CD4-positive, CD25-positive, alpha-beta regulatory T cell (primary cell): ENCODE results near the gene DISC1. TPM values are rescaled to one million over a fixed set of nuclear protein-coding genes. Genes with fewer than 3 reads are reported as not detected.

ENCODE experiments used
- ATAC-seq, 2 donors: fragments of 150-1000 bp; cut with Tn5 transposase; one replicate each; pipeline ENCODE4 v1.10.0; 2021; ENCODE audit warnings: low read depth in 2 of 2, moderate number of reproducible peaks in 2 of 2, moderate library complexity in 1 of 2
- DNase-seq, 3 donors: peaks; one replicate each; pipeline versions ENCODE4 v3.0.0 to v3.0.0-alpha.2; 2012 to 2022; ENCODE audit warnings: mixed read lengths in 1 of 3
- H3K27ac ChIP-seq: one replicate; pipeline ENCODE4 v1.7.0; 2013; ENCODE audit warnings: mild to moderate bottlenecking, low read length; ENCODE audit not compliant: insufficient read depth, poor library complexity, severe bottlenecking
- H3K27me3 ChIP-seq: one replicate; pipeline ENCODE4 v1.7.0; 2013; ENCODE audit warnings: low read length; ENCODE audit not compliant: control insufficient read depth, insufficient read depth
- H3K36me3 ChIP-seq: one replicate; pipeline ENCODE4 v1.7.0; 2013; ENCODE audit warnings: mild to moderate bottlenecking, low read length, moderate library complexity; ENCODE audit not compliant: control insufficient read depth, insufficient read depth
- H3K4me1 ChIP-seq: 2 replicates; pipeline ENCODE4 v1.7.0; 2013; ENCODE audit warnings: mild to moderate bottlenecking, low read length; ENCODE audit not compliant: insufficient read depth, control insufficient read depth, poor library complexity, severe bottlenecking
- H3K4me3 ChIP-seq: one replicate; pipeline ENCODE4 v1.7.0; 2013; ENCODE audit warnings: low read depth, mild to moderate bottlenecking, low read length, moderate library complexity
- H3K9me3 ChIP-seq, 2 experiments: 1 replicate in 1 of 2; 2 replicates in 1 of 2; pipeline ENCODE4 v1.7.0; 2013; ENCODE audit warnings: low read length in 2 of 2, mild to moderate bottlenecking in 1 of 2, moderate library complexity in 1 of 2; ENCODE audit not compliant: control insufficient read depth in 2 of 2
- H3K27ac Mint-ChIP-seq, 3 donors: one replicate each; pipeline ENCODE4 v1.8.0; 2020 to 2022; ENCODE audit warnings: mild to moderate bottlenecking in 3 of 3, mixed read lengths in 3 of 3, moderate library complexity in 2 of 3
- H3K27me3 Mint-ChIP-seq: one replicate; pipeline ENCODE4 v1.8.0; 2022; ENCODE audit warnings: mild to moderate bottlenecking, mixed read lengths
- H3K36me3 Mint-ChIP-seq: one replicate; pipeline ENCODE4 v1.8.0; 2020; ENCODE audit warnings: mixed read lengths
- H3K4me1 Mint-ChIP-seq, 4 donors: one replicate each; pipeline ENCODE4 v1.8.0; 2020 to 2022; ENCODE audit warnings: mixed read lengths in 4 of 4, mild to moderate bottlenecking in 1 of 4
- H3K4me3 Mint-ChIP-seq, 4 donors: one replicate each; pipeline ENCODE4 v1.8.0; 2020 to 2022; ENCODE audit warnings: mild to moderate bottlenecking in 4 of 4, mixed read lengths in 4 of 4, moderate library complexity in 3 of 4
- H3K9me3 Mint-ChIP-seq, 7 donors: one replicate each; pipeline ENCODE4 v1.8.0; 2020 to 2022; ENCODE audit warnings: mixed read lengths in 7 of 7, mild to moderate bottlenecking in 3 of 7, moderate library complexity in 2 of 7
- polyA plus RNA-seq, 4 donors: library from polyadenylated mRNA; unstranded; fragments of 300-500 nt; fragmentation: Illumina TruSeq; gene quantifications; one replicate each; pipeline ENCODE4 v1.2.3, GENCODE V29; 2021
- total RNA-seq: library from RNA; stranded (reverse); gene quantifications from one replicate; pipeline ENCODE4 v1.2.3, GENCODE V29; 2022

The DISC1 gene
- total and polyA plus RNA-seq, 5 donors from 2014 or later = 0.78 to 25.5 (median 2.5) TPM

GRCh38 chr1:231676487-231676886, 49.9 kb downstream of the DISC1 start:
- Mint-ChIP-seq H3K4me3 (no peak overlapping the region), H3K4me1 (peaks cover 11 to 36% (median 24%) of the 10 kb centered on the region in 4 donors)

GRCh38 chr1:231677442-231677841, 50.9 kb downstream of the DISC1 start:
- H3K36me3 Mint-ChIP-seq = peaks cover 4% of the 10 kb centered on the region
- H3K4me3 Mint-ChIP-seq = no peak overlapping the region
- DNase-seq (no peak), ATAC-seq (no peak)
- H3K4me1 Mint-ChIP-seq = peaks cover 8 to 29% (median 20%) of the 10 kb centered on the region in 4 donors
- H3K27me3 ChIP-seq = no peaks in the 10 kb centered on the region
- peaks cover 0 to 2% (median 0%) of the 10 kb centered on the region in 7 donors for H3K9me3 Mint-ChIP-seq
- no peaks in the 10 kb centered on the region for H3K36me3 ChIP-seq
- no peak overlapping the region for H3K27ac ChIP-seq
- H3K27ac Mint-ChIP-seq = no peak overlapping the region
- H3K4me3 ChIP-seq = no peak overlapping the region
- H3K27me3 Mint-ChIP-seq = no peaks in the 10 kb centered on the region
- no peaks in the 10 kb centered on the region for H3K4me1 ChIP-seq
- no peaks in the 10 kb centered on the region for H3K9me3 ChIP-seq

More at GRCh38 chr1:231676487-231676886, 49.9 kb downstream of the DISC1 start:
- no peaks in the 10 kb centered on the region for H3K9me3 ChIP-seq
- DNase-seq (no peak), ATAC-seq (no peak)
- no peaks in the 10 kb centered on the region for H3K27me3 ChIP-seq
- Mint-ChIP-seq H3K36me3 (peaks cover 4% of the 10 kb centered on the region), H3K27ac (no peak overlapping the region), H3K27me3 (no peaks in the 10 kb centered on the region), H3K9me3 (peaks cover 0 to 6% (median 0%) of the 10 kb centered on the region in 7 donors)
- H3K36me3 ChIP-seq = no peaks in the 10 kb centered on the region
- H3K27ac ChIP-seq = no peak overlapping the region
- H3K4me1 ChIP-seq = no peaks in the 10 kb centered on the region
- no peak overlapping the region for H3K4me3 ChIP-seq

GRCh38 chr1:231678011-231678432, 51.4 kb downstream of the DISC1 start:
- Histone ChIP-seq H3K27ac (no peak overlapping the region), H3K4me1 (no peaks in the 10 kb centered on the region), H3K36me3 (no peaks in the 10 kb centered on the region), H3K9me3 (no peaks in the 10 kb centered on the region), H3K27me3 (no peaks in the 10 kb centered on the region), H3K4me3 (no peak overlapping the region)
- Mint-ChIP-seq H3K27ac (peak overlapping the region in 1 of 3 donors; percentile 16), H3K27me3 (no peaks in the 10 kb centered on the region), H3K4me1 (peaks cover 6 to 27% (median 18%) of the 10 kb centered on the region in 4 donors), H3K9me3 (peaks cover 0 to 2% (median 0%) of the 10 kb centered on the region in 7 donors), H3K36me3 (peaks cover 4% of the 10 kb centered on the region), H3K4me3 (no peak overlapping the region)
- ATAC-seq (no peak), DNase-seq (no peak)

GRCh38 chr1:231679109-231679508, 52.5 kb downstream of the DISC1 start:
- peaks cover 6 to 20% (median 14%) of the 10 kb centered on the region in 4 donors for H3K4me1 Mint-ChIP-seq
- ATAC-seq = no peak
- no peak for DNase-seq

GRCh38 chr1:231681006-231681405, 54.4 kb downstream of the DISC1 start:
- peak overlapping the region in 2 of 3 donors; percentile 32 to 45 for H3K27ac Mint-ChIP-seq

More at GRCh38 chr1:231679109-231679508, 52.5 kb downstream of the DISC1 start:
- no peaks in the 10 kb centered on the region for H3K27me3 Mint-ChIP-seq
- no peak overlapping the region for H3K27ac ChIP-seq
- H3K27me3 ChIP-seq = no peaks in the 10 kb centered on the region
- H3K4me1 ChIP-seq = no peaks in the 10 kb centered on the region
- H3K36me3 Mint-ChIP-seq = peaks cover 4% of the 10 kb centered on the region
- H3K4me3 ChIP-seq = no peak overlapping the region
- H3K9me3 Mint-ChIP-seq = peaks cover 0 to 2% (median 0%) of the 10 kb centered on the region in 7 donors
- H3K27ac Mint-ChIP-seq = peak overlapping the region in 2 of 3 donors; percentile 35 to 73
- no peaks in the 10 kb centered on the region for H3K9me3 ChIP-seq
- no peaks in the 10 kb centered on the region for H3K36me3 ChIP-seq
- no peak overlapping the region for H3K4me3 Mint-ChIP-seq

GRCh38 chr1:231682779-231683178, 56.2 kb downstream of the DISC1 start:
- Histone ChIP-seq H3K4me3 (no peak overlapping the region), H3K27ac (no peak overlapping the region), H3K36me3 (no peaks in the 10 kb centered on the region), H3K27me3 (no peaks in the 10 kb centered on the region), H3K4me1 (no peaks in the 10 kb centered on the region), H3K9me3 (peaks cover 0 to 5% of the 10 kb centered on the region in 2 experiments)
- H3K9me3 Mint-ChIP-seq = peaks cover 0 to 7% (median 6%) of the 10 kb centered on the region in 7 donors
- H3K4me1 Mint-ChIP-seq = peaks cover 0 to 11% (median 4%) of the 10 kb centered on the region in 4 donors
- DNase-seq (no peak), ATAC-seq (no peak)
- no peak overlapping the region for H3K4me3 Mint-ChIP-seq
- H3K27ac Mint-ChIP-seq = no peak overlapping the region
- H3K36me3 Mint-ChIP-seq = peaks cover 13% of the 10 kb centered on the region
- no peaks in the 10 kb centered on the region for H3K27me3 Mint-ChIP-seq

More at GRCh38 chr1:231681006-231681405, 54.4 kb downstream of the DISC1 start:
- ATAC-seq (no peak), DNase-seq (no peak)
- Histone ChIP-seq H3K4me1 (no peaks in the 10 kb centered on the region), H3K27me3 (no peaks in the 10 kb centered on the region), H3K9me3 (no peaks in the 10 kb centered on the region), H3K4me3 (no peak overlapping the region), H3K27ac (no peak overlapping the region), H3K36me3 (no peaks in the 10 kb centered on the region)
- no peak overlapping the region for H3K4me3 Mint-ChIP-seq
- no peaks in the 10 kb centered on the region for H3K27me3 Mint-ChIP-seq
- peaks cover 4% of the 10 kb centered on the region for H3K36me3 Mint-ChIP-seq
- peaks cover 0 to 11% (median 4%) of the 10 kb centered on the region in 4 donors for H3K4me1 Mint-ChIP-seq
- H3K9me3 Mint-ChIP-seq = peaks cover 0 to 2% (median 0%) of the 10 kb centered on the region in 7 donors

- DNase-seq (no peak), ATAC-seq (no peak)
- Mint-ChIP-seq H3K27me3 (no peaks in the 10 kb centered on the region), H3K27ac (peak overlapping the region in 1 of 3 donors; percentile 79), H3K4me1 (peaks cover 0 to 8% (median 2%) of the 10 kb centered on the region in 4 donors), H3K9me3 (peaks cover 0 to 8% (median 6%) of the 10 kb centered on the region in 7 donors), H3K4me3 (no peak overlapping the region), H3K36me3 (peaks cover 9% of the 10 kb centered on the region)
- Histone ChIP-seq H3K9me3 (peaks cover 0 to 5% of the 10 kb centered on the region in 2 experiments), H3K4me3 (no peak overlapping the region), H3K27ac (no peak overlapping the region), H3K36me3 (no peaks in the 10 kb centered on the region), H3K27me3 (no peaks in the 10 kb centered on the region), H3K4me1 (no peaks in the 10 kb centered on the region)
Observed at GRCh38 chr1:231683439-231684165, 57.0 kb downstream of the DISC1 start.
